ENCODE data around the gene ZNF331.

The ZNF331 gene

DNA sequence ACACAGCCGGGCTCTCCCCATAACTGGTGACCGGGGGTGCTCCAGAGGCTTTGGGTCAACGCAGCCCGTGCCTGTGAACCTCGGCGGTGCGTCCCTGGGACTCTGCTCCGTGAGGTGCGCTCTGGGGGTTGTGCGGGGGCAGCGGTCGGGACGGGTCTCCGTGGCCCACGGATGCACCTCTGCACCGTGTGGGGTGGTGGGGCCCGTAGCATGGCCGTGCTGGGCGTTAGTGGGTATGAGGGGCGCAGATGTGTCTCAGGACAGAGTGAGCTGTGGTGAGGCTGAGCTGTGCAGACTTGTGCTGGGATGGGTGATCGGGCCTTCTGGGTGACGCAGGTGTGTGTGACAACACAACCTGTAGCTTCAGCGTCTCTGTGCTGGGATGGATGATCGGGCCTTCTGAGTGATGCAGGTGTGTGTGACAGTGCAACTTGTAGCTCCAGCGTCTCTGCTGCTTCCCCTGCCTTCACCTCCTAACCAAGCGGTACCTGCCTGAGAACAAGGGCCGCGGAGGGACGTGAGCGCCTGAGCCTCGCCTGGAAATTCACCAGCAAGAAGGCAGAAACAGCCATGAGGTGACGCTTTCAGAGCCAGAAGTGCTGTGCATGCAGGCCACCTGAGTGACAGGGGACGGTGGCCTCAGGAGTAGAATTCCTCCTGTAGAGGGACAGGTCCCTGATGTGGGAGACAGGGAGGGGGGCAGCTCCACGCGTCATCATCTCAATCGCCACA, 599 bp downstream of the ZNF331 start (continued):
- TF ChIP-seq, protein P1, sequence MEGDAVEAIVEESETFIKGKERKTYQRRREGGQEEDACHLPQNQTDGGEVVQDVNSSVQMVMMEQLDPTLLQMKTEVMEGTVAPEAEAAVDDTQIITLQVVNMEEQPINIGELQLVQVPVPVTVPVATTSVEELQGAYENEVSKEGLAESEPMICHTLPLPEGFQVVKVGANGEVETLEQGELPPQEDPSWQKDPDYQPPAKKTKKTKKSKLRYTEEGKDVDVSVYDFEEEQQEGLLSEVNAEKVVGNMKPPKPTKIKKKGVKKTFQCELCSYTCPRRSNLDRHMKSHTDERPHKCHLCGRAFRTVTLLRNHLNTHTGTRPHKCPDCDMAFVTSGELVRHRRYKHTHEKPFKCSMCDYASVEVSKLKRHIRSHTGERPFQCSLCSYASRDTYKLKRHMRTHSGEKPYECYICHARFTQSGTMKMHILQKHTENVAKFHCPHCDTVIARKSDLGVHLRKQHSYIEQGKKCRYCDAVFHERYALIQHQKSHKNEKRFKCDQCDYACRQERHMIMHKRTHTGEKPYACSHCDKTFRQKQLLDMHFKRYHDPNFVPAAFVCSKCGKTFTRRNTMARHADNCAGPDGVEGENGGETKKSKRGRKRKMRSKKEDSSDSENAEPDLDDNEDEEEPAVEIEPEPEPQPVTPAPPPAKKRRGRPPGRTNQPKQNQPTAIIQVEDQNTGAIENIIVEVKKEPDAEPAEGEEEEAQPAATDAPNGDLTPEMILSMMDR (tag by site-specific recombination; IDR thresholded peaks at IDR 0.05), result no peak
- no peak for TF ChIP-seq ZNF777 (tag by site-specific recombination; IDR thresholded peaks at IDR 0.05; ENCODE audit: borderline replicate concordance)
- TF ChIP-seq SCRT1 (tag by site-specific recombination; IDR thresholded peaks at IDR 0.05; ENCODE audit: borderline replicate concordance), result peak; percentile 93
- TF ChIP-seq ZNF2 (tag by site-specific recombination; IDR thresholded peaks at IDR 0.05), result no peak
- TF ChIP-seq KLF16 (tag by site-specific recombination; IDR thresholded peaks at IDR 0.05), result no peak
- TF ChIP-seq HOXD13 (CRISPR knock-in tag; IDR thresholded peaks at IDR 0.05; ENCODE audit: borderline replicate concordance), result no peak
- TF ChIP-seq ZNF768 (tag by site-specific recombination; IDR thresholded peaks at IDR 0.05), result no peak

DNA sequence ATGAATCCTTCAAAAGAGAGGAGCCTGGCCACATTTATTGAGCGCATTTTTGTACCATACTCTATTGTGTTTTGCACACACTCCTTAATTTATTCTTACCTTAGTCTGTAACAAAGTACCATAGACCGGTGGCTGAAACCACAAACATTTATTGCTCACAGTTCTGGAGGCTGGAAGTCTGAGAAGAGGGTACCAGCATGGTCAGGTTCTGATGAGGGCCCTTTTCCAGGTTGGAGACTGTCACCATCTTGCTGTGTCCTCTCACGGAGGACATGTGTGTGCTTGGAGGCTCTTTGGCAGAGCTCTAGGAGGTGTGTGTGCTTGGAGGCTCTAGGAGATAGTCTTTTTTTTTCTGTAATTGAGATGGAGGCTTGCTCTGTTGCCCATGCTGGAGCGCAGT, 2.1 kb downstream of the ZNF331 start:
- Histone ChIP-seq H3K9me3 (ENCODE audit: control insufficient read depth, insufficient read depth, low read depth, low read length) (no peaks in the 10 kb centered on the region), H3K4me3 (ENCODE audit: low read depth, low read length) (no peak overlapping the region), H3K27ac (ENCODE audit: extremely low read depth, low read depth, low read length) (no peak overlapping the region), H3K36me3 (ENCODE audit: control insufficient read depth in 2 of 2, insufficient read depth in 1 of 2, low read length in 2 of 2) (peaks cover 20 to 45% of the 10 kb centered on the region in 2 experiments), H3K4me1 (ENCODE audit: control insufficient read depth, insufficient read depth, low read length) (0 out of 2 replicates have a peak, but pooled peaks cover 2% of the 10 kb centered on the region)
- ChIA-PET CTCF (no interaction called here), POLR2A (no interaction called here)
- TF ChIP-seq ZFP3 (tag by site-specific recombination; IDR thresholded peaks at IDR 0.05; ENCODE audit: low read depth) (no peak), MYNN (tag by site-specific recombination; IDR thresholded peaks at IDR 0.05; ENCODE audit: borderline replicate concordance) (no peak), ZNF660 (tag by site-specific recombination; IDR thresholded peaks at IDR 0.05) (no peak), TRIM28 (IDR thresholded peaks at IDR 0.05; ENCODE audit: borderline replicate concordance, low read length) (no peak)
- TF ChIP-seq, protein P2, sequence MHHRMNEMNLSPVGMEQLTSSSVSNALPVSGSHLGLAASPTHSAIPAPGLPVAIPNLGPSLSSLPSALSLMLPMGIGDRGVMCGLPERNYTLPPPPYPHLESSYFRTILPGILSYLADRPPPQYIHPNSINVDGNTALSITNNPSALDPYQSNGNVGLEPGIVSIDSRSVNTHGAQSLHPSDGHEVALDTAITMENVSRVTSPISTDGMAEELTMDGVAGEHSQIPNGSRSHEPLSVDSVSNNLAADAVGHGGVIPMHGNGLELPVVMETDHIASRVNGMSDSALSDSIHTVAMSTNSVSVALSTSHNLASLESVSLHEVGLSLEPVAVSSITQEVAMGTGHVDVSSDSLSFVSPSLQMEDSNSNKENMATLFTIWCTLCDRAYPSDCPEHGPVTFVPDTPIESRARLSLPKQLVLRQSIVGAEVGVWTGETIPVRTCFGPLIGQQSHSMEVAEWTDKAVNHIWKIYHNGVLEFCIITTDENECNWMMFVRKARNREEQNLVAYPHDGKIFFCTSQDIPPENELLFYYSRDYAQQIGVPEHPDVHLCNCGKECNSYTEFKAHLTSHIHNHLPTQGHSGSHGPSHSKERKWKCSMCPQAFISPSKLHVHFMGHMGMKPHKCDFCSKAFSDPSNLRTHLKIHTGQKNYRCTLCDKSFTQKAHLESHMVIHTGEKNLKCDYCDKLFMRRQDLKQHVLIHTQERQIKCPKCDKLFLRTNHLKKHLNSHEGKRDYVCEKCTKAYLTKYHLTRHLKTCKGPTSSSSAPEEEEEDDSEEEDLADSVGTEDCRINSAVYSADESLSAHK (tag by site-specific recombination; IDR thresholded peaks at IDR 0.05), result no peak
- TF ChIP-seq, protein P3, sequence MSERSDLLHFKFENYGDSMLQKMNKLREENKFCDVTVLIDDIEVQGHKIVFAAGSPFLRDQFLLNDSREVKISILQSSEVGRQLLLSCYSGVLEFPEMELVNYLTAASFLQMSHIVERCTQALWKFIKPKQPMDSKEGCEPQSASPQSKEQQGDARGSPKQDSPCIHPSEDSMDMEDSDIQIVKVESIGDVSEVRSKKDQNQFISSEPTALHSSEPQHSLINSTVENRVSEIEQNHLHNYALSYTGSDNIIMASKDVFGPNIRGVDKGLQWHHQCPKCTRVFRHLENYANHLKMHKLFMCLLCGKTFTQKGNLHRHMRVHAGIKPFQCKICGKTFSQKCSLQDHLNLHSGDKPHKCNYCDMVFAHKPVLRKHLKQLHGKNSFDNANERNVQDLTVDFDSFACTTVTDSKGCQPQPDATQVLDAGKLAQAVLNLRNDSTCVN (tag by site-specific recombination; optimal IDR thresholded peaks at IDR 0.05), result no peak

DNA sequence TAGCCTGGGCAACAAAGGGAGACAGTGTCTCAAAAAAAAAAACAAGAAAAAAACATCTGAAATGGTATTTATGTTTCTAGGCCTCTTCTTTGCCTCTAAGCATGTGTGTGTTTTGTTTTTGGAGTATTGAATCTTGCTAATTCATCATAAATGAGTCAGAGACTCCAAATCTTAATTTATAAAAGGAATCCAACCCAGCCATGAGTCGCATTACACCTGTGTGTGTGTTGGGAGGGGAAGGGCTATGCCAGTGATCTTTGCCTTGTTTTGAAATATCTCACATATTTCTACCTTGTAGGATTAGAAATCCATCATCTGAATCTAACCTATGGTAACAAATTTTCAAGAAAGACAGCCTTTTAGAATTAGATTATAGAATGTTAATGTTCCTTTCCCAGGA, 4.0 kb downstream of the ZNF331 start:
- H3K9me3 ChIP-seq (ENCODE audit: control insufficient read depth, insufficient read depth, low read depth, low read length), result no peaks in the 10 kb centered on the region
- no peak overlapping the region for H3K4me3 ChIP-seq (ENCODE audit: low read depth, low read length)
- POLR2A ChIA-PET, result no interaction called here
- 0 out of 2 replicates have a peak, but pooled peaks cover 2% of the 10 kb centered on the region for H3K4me1 ChIP-seq (ENCODE audit: control insufficient read depth, insufficient read depth, low read length)
- CTCF ChIA-PET, result no interaction called here
- no peak overlapping the region for H3K27ac ChIP-seq (ENCODE audit: extremely low read depth, low read depth, low read length)
- peaks cover 16 to 49% of the 10 kb centered on the region in 2 experiments for H3K36me3 ChIP-seq (ENCODE audit: control insufficient read depth in 2 of 2, insufficient read depth in 1 of 2, low read length in 2 of 2)
- TF ChIP-seq, protein P4, sequence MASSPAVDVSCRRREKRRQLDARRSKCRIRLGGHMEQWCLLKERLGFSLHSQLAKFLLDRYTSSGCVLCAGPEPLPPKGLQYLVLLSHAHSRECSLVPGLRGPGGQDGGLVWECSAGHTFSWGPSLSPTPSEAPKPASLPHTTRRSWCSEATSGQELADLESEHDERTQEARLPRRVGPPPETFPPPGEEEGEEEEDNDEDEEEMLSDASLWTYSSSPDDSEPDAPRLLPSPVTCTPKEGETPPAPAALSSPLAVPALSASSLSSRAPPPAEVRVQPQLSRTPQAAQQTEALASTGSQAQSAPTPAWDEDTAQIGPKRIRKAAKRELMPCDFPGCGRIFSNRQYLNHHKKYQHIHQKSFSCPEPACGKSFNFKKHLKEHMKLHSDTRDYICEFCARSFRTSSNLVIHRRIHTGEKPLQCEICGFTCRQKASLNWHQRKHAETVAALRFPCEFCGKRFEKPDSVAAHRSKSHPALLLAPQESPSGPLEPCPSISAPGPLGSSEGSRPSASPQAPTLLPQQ (tag by site-specific recombination; IDR thresholded peaks at IDR 0.05), result no peak
- no peak for TF ChIP-seq ZNF768 (tag by site-specific recombination; IDR thresholded peaks at IDR 0.05)
- no peak for TF ChIP-seq WT1 (tag by site-specific recombination; IDR thresholded peaks at IDR 0.05)
- TF ChIP-seq, protein P5, sequence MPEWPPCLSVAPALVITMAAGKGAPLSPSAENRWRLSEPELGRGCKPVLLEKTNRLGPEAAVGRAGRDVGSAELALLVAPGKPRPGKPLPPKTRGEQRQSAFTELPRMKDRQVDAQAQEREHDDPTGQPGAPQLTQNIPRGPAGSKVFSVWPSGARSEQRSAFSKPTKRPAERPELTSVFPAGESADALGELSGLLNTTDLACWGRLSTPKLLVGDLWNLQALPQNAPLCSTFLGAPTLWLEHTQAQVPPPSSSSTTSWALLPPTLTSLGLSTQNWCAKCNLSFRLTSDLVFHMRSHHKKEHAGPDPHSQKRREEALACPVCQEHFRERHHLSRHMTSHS (tag by site-specific recombination; IDR thresholded peaks at IDR 0.05), result no peak
- TF ChIP-seq HOXC10 (CRISPR knock-in tag; IDR thresholded peaks at IDR 0.05), result no peak
- no peak for TF ChIP-seq ZNF48 (tag by site-specific recombination; IDR thresholded peaks at IDR 0.05)
- TF ChIP-seq ZXDB (tag by site-specific recombination; IDR thresholded peaks at IDR 0.05), result no peak
- TF ChIP-seq ZNF184 (tag by site-specific recombination; IDR thresholded peaks at IDR 0.05), result no peak
- TF ChIP-seq ZNF670 (tag by site-specific recombination; IDR thresholded peaks at IDR 0.05; ENCODE audit: low read depth), result no peak
- no peak for TF ChIP-seq ZNF112 (tag by site-specific recombination; IDR thresholded peaks at IDR 0.05)
- TF ChIP-seq ZBTB48 (tag by site-specific recombination; IDR thresholded peaks at IDR 0.05), result no peak
- TF ChIP-seq ZNF175 (tag by site-specific recombination; IDR thresholded peaks at IDR 0.05), result no peak
- TF ChIP-seq ZNF747 (tag by site-specific recombination; IDR thresholded peaks at IDR 0.05), result no peak
- no peak for TF ChIP-seq ZSCAN16 (tag by site-specific recombination; IDR thresholded peaks at IDR 0.05)
